A549 (cell line): ENCODE measurements around the gene GDF7.

Experiments used
- CBX2 ChIP-seq: fragments of 200-600 bp; sonication (generic); IDR thresholded peaks from 2 replicates; pipeline ENCODE4 v1.6.1; 2016; ENCODE audit warnings: low read depth, mild to moderate bottlenecking, borderline replicate concordance
- CEBPB ChIP-seq, 2 experiments: fragments of >200 bp in 1 of 2; sonication (Bioruptor Twin) in 1 of 2; formaldehyde crosslinking in 1 of 2; IDR thresholded peaks; 2 replicates each; pipeline ENCODE4 v1.6.1; 2012 to 2016
- CTCF ChIP-seq: fragments of >200 bp; sonication (Bioruptor Twin); formaldehyde crosslinking; IDR thresholded peaks from 3 replicates; pipeline ENCODE4 v1.5.1; 2016
- EP300 ChIP-seq, 2 experiments: fragments of >200 bp; sonication (Bioruptor Twin); formaldehyde crosslinking; IDR thresholded peaks; 2 replicates in 1 of 2; 3 replicates in 1 of 2; pipeline ENCODE4 v1.6.1; 2016 to 2017
- HDAC2 ChIP-seq: fragments of 200-600 bp; sonication (generic); IDR thresholded peaks from 2 replicates; pipeline ENCODE4 v1.6.1; 2016
- MAFK ChIP-seq: fragments of 450-650 bp; IDR thresholded peaks from 2 replicates; pipeline ENCODE4 v1.6.1; 2014; ENCODE audit not compliant: partially characterized antibody
- MYC ChIP-seq: IDR thresholded peaks from 2 replicates; pipeline ENCODE4 v1.6.1; 2012; ENCODE audit warnings: mild to moderate bottlenecking, inconsistent platforms, low read length, improper control_type of control experiment, borderline replicate concordance
- NR3C1 ChIP-seq: fragments of >200 bp; sonication (Bioruptor Twin); formaldehyde crosslinking; IDR thresholded peaks from 3 replicates; pipeline ENCODE4 v1.6.1; 2017
- POLR2A ChIP-seq: IDR thresholded peaks from 2 replicates; pipeline ENCODE4 v1.6.1; 2012; ENCODE audit warnings: mild to moderate bottlenecking, low read length
- SMC3 ChIP-seq: fragments of >200 bp; sonication (Bioruptor Twin); formaldehyde crosslinking; IDR thresholded peaks from 3 replicates; pipeline ENCODE4 v1.6.1; 2018; ENCODE audit warnings: inconsistent platforms
- USF2 ChIP-seq: fragments of 450-650 bp; IDR thresholded peaks from 2 replicates; pipeline ENCODE4 v1.6.1; 2014; ENCODE audit warnings: antibody characterized with exemption
- ZFP36 ChIP-seq: fragments of 450-650 bp; IDR thresholded peaks from 2 replicates; pipeline ENCODE4 v1.6.1; 2014; ENCODE audit warnings: borderline replicate concordance; ENCODE audit not compliant: partially characterized antibody
- TF ChIP-seq, protein P1 (sequence below): fragments of >200 bp; sonication (Bioruptor Twin); formaldehyde crosslinking; IDR thresholded peaks from 3 replicates; pipeline ENCODE4 v1.6.1; 2016
- TF ChIP-seq, protein P2 (sequence below): fragments of 200-600 bp; sonication (generic); IDR thresholded peaks from 2 replicates; pipeline ENCODE4 v1.6.1; 2016; ENCODE audit warnings: antibody characterized with exemption, mild to moderate bottlenecking, moderate library complexity

- TF ChIP-seq, protein P1, sequence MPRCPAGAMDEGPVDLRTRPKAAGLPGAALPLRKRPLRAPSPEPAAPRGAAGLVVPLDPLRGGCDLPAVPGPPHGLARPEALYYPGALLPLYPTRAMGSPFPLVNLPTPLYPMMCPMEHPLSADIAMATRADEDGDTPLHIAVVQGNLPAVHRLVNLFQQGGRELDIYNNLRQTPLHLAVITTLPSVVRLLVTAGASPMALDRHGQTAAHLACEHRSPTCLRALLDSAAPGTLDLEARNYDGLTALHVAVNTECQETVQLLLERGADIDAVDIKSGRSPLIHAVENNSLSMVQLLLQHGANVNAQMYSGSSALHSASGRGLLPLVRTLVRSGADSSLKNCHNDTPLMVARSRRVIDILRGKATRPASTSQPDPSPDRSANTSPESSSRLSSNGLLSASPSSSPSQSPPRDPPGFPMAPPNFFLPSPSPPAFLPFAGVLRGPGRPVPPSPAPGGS, result no peak
- TF ChIP-seq, protein P2, sequence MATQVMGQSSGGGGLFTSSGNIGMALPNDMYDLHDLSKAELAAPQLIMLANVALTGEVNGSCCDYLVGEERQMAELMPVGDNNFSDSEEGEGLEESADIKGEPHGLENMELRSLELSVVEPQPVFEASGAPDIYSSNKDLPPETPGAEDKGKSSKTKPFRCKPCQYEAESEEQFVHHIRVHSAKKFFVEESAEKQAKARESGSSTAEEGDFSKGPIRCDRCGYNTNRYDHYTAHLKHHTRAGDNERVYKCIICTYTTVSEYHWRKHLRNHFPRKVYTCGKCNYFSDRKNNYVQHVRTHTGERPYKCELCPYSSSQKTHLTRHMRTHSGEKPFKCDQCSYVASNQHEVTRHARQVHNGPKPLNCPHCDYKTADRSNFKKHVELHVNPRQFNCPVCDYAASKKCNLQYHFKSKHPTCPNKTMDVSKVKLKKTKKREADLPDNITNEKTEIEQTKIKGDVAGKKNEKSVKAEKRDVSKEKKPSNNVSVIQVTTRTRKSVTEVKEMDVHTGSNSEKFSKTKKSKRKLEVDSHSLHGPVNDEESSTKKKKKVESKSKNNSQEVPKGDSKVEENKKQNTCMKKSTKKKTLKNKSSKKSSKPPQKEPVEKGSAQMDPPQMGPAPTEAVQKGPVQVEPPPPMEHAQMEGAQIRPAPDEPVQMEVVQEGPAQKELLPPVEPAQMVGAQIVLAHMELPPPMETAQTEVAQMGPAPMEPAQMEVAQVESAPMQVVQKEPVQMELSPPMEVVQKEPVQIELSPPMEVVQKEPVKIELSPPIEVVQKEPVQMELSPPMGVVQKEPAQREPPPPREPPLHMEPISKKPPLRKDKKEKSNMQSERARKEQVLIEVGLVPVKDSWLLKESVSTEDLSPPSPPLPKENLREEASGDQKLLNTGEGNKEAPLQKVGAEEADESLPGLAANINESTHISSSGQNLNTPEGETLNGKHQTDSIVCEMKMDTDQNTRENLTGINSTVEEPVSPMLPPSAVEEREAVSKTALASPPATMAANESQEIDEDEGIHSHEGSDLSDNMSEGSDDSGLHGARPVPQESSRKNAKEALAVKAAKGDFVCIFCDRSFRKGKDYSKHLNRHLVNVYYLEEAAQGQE, result no peak
- TF ChIP-seq NR3C1, result no peak
- no peak for TF ChIP-seq ZFP36
- no peak for TF ChIP-seq SMC3
- no peak for TF ChIP-seq MYC
- TF ChIP-seq EP300 (IDR thresholded peaks at IDR 0.05), result no peak
- no peak for TF ChIP-seq CTCF
- no peak for TF ChIP-seq CEBPB (IDR thresholded peaks at IDR 0.05)
- no peak for TF ChIP-seq USF2
- TF ChIP-seq MAFK, result no peak
- no peak for TF ChIP-seq HDAC2
- TF ChIP-seq POLR2A, result no peak
- TF ChIP-seq CBX2, result no peak
Observed at GRCh38 chr2:20631617-20632307, 35.2 kb upstream of the GDF7 start.
